ENCODE measurements around the gene CNOT1. TPM values are rescaled to one million over a fixed set of nuclear protein-coding genes. Genes with fewer than 3 reads are reported as not detected.

Gene CNOT1
- polyA plus RNA-seq, 1 experiment: 151 TPM

- no peak for DNase-seq (ENCODE audit: low read depth, low spot score)
- TF ChIP-seq, protein P1, sequence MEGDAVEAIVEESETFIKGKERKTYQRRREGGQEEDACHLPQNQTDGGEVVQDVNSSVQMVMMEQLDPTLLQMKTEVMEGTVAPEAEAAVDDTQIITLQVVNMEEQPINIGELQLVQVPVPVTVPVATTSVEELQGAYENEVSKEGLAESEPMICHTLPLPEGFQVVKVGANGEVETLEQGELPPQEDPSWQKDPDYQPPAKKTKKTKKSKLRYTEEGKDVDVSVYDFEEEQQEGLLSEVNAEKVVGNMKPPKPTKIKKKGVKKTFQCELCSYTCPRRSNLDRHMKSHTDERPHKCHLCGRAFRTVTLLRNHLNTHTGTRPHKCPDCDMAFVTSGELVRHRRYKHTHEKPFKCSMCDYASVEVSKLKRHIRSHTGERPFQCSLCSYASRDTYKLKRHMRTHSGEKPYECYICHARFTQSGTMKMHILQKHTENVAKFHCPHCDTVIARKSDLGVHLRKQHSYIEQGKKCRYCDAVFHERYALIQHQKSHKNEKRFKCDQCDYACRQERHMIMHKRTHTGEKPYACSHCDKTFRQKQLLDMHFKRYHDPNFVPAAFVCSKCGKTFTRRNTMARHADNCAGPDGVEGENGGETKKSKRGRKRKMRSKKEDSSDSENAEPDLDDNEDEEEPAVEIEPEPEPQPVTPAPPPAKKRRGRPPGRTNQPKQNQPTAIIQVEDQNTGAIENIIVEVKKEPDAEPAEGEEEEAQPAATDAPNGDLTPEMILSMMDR (IDR thresholded peaks at IDR 0.05; ENCODE audit: low read depth, low read length): no peak
- Histone ChIP-seq H3K27me3 (ENCODE audit: control insufficient read depth, insufficient read depth, low read length) (peaks cover 5% of the 10 kb centered on the region), H3K27ac (ENCODE audit: low read depth, low read length) (no peak overlapping the region), H3K9me3 (ENCODE audit: control insufficient read depth, insufficient read depth, low read length) (no peaks in the 10 kb centered on the region), H3K4me3 (ENCODE audit: low read depth, low read length) (no peak overlapping the region)
- POLR2A ChIA-PET: no interaction called here
- CTCF ChIA-PET: interaction anchor here (0.7 kb wide), 1 partner anchor 71 kb away, joined by 4 read pairs; no protein-coding TSS in a partner anchor
Measured at GRCh38 chr16:58481226-58481869, 148.3 kb downstream of the CNOT1 start.

DNA sequence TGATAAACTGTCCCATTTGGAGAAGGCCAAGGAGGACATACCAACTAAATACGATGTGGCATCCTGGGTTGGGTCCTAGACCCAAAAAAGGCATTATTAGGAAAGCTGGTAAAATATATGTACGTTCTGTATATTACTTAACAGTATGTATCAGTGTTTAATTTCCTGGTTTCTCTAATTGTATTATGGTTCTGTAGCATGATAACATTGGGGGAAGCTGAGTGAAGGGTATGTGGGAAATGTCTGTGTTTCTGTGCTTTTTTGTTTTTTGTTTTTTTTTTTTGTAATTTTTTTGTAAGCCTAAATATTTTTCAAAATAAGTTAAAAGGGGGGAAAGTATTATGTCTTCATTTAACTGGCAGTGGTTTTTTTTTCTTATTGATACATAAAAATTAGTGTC is 151.2 kb downstream of the CNOT1 start:
- Histone ChIP-seq H3K4me3 (ENCODE audit: low read depth, low read length) (no peak overlapping the region), H3K9me3 (ENCODE audit: control insufficient read depth, insufficient read depth, low read length) (no peaks in the 10 kb centered on the region), H3K27ac (ENCODE audit: low read depth, low read length) (no peak overlapping the region), H3K27me3 (ENCODE audit: control insufficient read depth, insufficient read depth, low read length) (peaks cover 12% of the 10 kb centered on the region)
- TF ChIP-seq, protein P1 (IDR thresholded peaks at IDR 0.05; ENCODE audit: low read depth, low read length): no peak
- CTCF ChIA-PET: interaction anchor here (1.2 kb wide), 1 partner anchor 142 kb away, joined by 4 read pairs; no protein-coding TSS in a partner anchor
- no peak for DNase-seq (ENCODE audit: low read depth, low spot score)
- POLR2A ChIA-PET: no interaction called here

DNA sequence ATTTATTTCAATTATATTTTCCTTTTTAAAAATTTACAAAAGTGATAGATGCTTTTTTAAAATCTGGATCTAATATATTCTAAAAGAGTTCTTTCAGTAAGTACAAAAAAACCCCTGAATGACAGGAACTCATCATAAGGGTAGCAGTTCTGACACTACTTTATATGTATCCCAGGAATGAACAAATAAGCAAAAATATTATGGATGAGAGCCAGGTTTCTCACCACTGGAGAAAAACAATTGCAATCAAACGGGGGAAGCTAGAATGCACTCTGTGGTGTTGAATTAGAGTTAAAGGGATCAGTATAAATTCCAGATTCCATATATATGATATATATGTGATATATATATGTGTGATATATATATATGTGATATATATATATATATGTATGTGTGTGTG is 152.8 kb downstream of the CNOT1 start:
- H3K9me3 ChIP-seq (ENCODE audit: control insufficient read depth, insufficient read depth, low read length): no peaks in the 10 kb centered on the region
- no peak overlapping the region for H3K27ac ChIP-seq (ENCODE audit: low read depth, low read length)
- DNase-seq (ENCODE audit: low read depth, low spot score): no peak
- peaks cover 23% of the 10 kb centered on the region for H3K27me3 ChIP-seq (ENCODE audit: control insufficient read depth, insufficient read depth, low read length)
- POLR2A ChIA-PET: no interaction called here
- TF ChIP-seq, protein P1 (IDR thresholded peaks at IDR 0.05; ENCODE audit: low read depth, low read length): no peak
- H3K4me3 ChIP-seq (ENCODE audit: low read depth, low read length): no peak overlapping the region
- CTCF ChIA-PET: no interaction called here

DNA sequence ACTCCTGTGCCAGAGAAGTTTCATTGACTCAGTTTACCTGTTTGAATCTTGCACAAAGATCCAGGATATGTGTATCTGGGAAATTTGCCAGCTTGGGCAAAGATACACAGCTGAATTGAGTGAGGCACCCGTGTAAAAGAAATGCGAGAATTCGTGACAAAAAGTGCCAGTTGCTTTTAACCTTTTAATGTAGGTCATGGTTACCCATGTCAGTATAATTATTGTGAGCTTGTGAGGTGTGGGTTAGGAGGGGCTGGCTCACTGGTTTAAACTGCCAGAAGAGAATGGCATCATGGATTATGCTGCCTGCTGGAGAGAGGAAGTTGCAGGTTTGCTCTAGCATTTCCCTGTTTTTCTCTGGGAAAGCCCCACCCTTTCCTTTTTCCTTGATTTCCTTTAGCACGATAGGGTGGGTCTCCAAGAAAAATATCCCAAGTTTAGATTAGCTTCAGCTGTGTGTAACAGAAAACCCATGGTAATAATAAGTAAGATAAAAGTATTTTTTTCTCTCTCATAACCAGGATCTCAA is 154.5 kb downstream of the CNOT1 start:
- no peak overlapping the region for H3K4me3 ChIP-seq (ENCODE audit: low read depth, low read length)
- H3K9me3 ChIP-seq (ENCODE audit: control insufficient read depth, insufficient read depth, low read length): no peaks in the 10 kb centered on the region
- no peak overlapping the region for H3K27ac ChIP-seq (ENCODE audit: low read depth, low read length)
- TF ChIP-seq, protein P1 (IDR thresholded peaks at IDR 0.05; ENCODE audit: low read depth, low read length): no peak
- no peak for DNase-seq (ENCODE audit: low read depth, low spot score)
- ChIA-PET CTCF (no interaction called here), POLR2A (no interaction called here)
- peaks cover 32% of the 10 kb centered on the region for H3K27me3 ChIP-seq (ENCODE audit: control insufficient read depth, insufficient read depth, low read length)

DNA sequence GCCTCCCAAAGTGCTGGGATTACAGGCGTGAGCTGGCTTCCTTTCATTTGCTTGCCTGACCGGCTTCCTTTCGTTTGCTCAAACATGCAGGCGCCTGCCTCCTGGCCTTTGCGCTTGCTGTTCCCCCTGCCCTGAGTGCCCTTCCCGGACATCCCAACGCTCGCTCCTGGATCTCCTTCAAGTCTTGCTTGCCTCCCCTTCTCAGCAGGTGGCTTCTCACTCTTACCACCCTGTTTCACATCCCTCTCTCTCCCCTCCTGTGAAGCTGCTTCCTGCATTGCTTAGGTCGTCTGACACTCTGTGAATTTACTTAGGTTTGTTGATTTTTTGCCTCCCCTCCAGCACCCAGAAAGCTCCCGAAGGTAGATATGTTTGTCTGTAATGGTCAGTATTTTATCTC is 155.3 kb downstream of the CNOT1 start:
- Histone ChIP-seq H3K9me3 (ENCODE audit: control insufficient read depth, insufficient read depth, low read length) (no peaks in the 10 kb centered on the region), H3K27me3 (ENCODE audit: control insufficient read depth, insufficient read depth, low read length) (peaks cover 32% of the 10 kb centered on the region), H3K4me3 (ENCODE audit: low read depth, low read length) (no peak overlapping the region), H3K27ac (ENCODE audit: low read depth, low read length) (no peak overlapping the region)
- no peak for DNase-seq (ENCODE audit: low read depth, low spot score)
- POLR2A ChIA-PET: interaction anchor here (0.6 kb wide), 1 partner anchor 66 kb away, joined by 5 read pairs; no protein-coding TSS in a partner anchor
- TF ChIP-seq, protein P1 (IDR thresholded peaks at IDR 0.05; ENCODE audit: low read depth, low read length): no peak
- CTCF ChIA-PET: interaction anchor here (0.6 to 0.9 kb wide), 2 partner anchors 21 to 302 kb away, joined by 5 to 6 read pairs; no protein-coding TSS in a partner anchor

All from AG04450 (cell line).